ENCODE results near the gene IL1RAP.

Gene IL1RAP

DNA sequence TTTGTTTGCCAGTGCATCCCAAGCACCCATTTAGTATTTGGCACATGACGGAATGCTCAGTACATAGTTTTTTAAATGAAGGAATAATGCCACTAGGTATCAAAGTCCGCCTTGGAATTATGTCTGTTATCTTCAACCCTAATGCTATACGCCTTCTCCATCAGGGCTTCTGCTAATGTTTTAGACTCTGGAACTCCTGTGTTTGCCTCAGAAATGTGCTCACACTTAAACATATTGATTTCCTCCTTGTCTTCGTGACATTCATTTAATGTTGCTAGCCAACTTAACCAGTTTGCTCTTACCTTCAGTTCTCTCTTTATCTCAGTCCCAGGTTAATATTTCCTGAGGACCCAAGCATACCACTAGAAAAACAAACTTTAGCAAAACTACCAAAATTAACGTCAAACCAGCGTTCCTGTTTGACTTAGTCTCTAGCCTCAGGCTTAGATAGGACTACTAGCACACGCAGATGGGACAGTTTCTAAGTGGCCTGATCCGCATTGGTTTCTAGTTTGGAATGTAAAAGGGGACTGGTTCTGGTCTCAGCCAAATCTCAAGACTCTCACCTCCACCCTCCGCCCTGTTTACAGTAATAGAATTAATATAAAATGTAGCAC is 81.4 kb downstream of the IL1RAP start:
- TF ChIP-seq, protein P1, sequence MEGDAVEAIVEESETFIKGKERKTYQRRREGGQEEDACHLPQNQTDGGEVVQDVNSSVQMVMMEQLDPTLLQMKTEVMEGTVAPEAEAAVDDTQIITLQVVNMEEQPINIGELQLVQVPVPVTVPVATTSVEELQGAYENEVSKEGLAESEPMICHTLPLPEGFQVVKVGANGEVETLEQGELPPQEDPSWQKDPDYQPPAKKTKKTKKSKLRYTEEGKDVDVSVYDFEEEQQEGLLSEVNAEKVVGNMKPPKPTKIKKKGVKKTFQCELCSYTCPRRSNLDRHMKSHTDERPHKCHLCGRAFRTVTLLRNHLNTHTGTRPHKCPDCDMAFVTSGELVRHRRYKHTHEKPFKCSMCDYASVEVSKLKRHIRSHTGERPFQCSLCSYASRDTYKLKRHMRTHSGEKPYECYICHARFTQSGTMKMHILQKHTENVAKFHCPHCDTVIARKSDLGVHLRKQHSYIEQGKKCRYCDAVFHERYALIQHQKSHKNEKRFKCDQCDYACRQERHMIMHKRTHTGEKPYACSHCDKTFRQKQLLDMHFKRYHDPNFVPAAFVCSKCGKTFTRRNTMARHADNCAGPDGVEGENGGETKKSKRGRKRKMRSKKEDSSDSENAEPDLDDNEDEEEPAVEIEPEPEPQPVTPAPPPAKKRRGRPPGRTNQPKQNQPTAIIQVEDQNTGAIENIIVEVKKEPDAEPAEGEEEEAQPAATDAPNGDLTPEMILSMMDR (IDR thresholded peaks at IDR 0.05), result no peak
- DNase-seq (ENCODE audit: low spot score), result no peak
- no peak overlapping the region for H3K27ac ChIP-seq
- H3K4me3 ChIP-seq, result no peak overlapping the region

DNA sequence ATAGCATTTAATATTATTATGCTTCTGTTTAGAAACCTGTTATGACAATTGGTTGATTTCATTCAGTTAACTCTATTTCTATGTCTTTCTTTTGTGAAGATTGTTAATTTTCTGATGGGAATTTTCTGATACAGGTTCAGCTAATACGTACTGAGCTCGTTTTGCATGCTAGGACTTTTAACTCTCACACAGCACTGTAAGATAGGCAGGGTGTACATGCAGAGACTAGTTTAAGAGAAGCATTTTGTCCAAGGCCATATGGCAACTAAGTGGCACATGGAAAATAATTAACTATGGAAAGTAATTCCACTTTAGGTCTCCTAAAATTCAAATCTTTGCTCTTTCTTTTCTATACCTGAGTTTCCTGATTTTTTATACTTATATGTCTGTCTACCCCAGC is 81.9 kb downstream of the IL1RAP start:
- Histone ChIP-seq H3K4me3 (no peak overlapping the region), H3K27ac (no peak overlapping the region)
- DNase-seq (ENCODE audit: low spot score), result no peak
- TF ChIP-seq, protein P1 (IDR thresholded peaks at IDR 0.05), result no peak

DNA sequence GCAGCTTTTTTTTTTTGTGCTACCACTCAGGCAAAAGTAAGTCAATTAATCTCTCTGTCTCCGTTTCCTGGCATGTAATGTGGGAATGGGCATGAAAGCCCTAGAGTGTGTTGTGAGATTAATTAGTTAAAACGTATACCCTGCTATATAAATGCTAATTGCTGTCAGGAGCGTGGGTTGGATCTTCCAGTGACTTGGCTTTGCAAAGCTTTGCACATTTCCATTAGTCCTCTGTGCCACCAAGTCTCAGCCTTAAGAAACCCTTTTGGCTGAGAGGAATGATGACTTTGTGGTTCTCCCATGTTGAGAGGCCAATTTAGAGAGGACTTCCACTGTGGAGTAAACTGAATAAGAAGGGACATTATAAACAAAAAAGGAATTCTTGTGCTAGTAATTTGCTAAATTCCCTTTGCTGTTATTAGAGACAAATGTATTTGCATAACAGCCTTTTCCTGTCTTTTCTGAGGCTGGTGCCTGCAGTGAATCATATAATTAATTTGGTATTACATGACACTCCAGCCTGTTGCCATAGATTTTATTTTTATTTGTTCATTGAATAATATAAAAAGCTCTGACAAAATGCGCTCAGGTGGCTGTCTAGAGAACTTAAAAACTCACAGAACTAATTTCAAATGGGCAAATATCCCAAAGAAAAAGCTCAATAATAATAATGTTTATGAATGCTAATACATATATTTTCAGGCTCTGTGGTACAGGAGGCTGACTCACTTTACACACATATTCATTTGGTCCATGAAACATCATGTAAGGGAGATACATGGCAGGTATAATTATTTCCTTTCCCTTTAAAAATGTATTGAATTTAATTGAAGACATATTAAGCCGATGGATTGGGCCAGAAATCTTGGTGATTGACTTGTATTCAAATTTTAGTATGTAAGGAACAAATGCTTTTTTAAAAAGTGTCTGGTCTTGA is 82.7 kb downstream of the IL1RAP start:
- Histone ChIP-seq H3K4me3 (no peak overlapping the region), H3K27ac (no peak overlapping the region)
- TF ChIP-seq, protein P1 (IDR thresholded peaks at IDR 0.05), result no peak
- DNase-seq (ENCODE audit: low spot score), result no peak

DNA sequence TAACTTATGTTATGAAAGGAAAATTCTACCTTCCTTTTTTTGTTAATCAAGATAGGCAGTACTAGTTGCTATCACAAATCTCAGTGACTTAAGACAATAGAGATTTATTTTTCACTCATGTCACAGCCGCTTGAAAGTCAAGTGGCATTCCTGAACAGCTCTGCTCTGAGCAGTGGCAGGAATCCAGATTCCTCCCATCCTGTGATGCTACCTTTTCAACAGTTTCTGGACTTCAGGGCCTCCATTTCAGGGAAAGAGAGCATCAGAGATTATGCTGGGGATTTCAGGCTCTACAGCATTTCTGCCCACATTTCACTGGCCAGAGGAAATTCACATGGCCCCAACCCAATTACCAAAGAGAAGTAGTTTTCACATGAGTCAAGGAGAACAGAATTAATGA is 83.4 kb downstream of the IL1RAP start:
- DNase-seq (ENCODE audit: low spot score), result no peak
- TF ChIP-seq, protein P1 (IDR thresholded peaks at IDR 0.05), result no peak
- Histone ChIP-seq H3K27ac (no peak overlapping the region), H3K4me3 (no peak overlapping the region)

DNA sequence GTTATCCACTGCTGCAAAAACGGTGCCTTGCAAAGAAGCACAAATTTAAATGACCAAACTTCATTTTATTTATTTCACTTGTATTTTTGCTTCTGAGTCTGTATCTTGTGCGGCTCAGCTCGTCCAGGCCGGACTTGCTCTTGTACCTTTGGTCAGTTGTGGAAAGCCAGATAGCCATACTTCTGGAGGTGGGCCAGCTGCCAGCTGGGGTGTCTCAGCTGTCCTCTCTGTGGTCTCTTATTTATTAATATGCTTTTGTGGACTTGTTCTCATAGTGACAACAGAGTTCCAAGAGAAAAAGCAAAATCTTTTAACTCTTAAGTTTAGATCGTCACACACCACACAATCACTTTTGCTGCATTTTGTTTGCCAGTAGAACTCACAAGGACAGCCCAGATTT is 87.7 kb downstream of the IL1RAP start:
- no peak for DNase-seq (ENCODE audit: low spot score)
- Histone ChIP-seq H3K27ac (no peak overlapping the region), H3K4me3 (no peak overlapping the region)
- TF ChIP-seq, protein P1 (IDR thresholded peaks at IDR 0.05), result no peak

DNA sequence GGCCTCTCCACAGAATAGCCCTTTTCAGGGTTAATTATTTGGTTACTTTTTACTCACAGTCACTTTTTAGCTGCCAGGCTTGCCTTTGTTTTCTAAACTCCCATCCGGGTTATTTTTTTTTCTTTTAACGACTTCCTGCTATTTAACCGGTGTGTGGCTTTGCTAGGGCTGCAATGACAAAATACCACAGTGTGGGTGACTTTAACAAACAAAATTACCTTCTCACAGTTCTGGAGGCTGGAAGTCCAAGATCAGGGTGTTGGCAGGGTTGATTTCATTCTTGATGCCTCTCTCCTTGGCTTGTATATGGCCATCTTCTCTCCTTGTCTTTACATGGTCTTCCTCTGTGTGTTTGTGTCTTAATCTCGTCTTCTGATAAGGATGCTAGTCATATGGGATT is 91.5 kb downstream of the IL1RAP start:
- H3K4me3 ChIP-seq, result no peak overlapping the region
- TF ChIP-seq, protein P1 (IDR thresholded peaks at IDR 0.05), result no peak
- H3K27ac ChIP-seq, result no peak overlapping the region
- no peak for DNase-seq (ENCODE audit: low spot score)

DNA sequence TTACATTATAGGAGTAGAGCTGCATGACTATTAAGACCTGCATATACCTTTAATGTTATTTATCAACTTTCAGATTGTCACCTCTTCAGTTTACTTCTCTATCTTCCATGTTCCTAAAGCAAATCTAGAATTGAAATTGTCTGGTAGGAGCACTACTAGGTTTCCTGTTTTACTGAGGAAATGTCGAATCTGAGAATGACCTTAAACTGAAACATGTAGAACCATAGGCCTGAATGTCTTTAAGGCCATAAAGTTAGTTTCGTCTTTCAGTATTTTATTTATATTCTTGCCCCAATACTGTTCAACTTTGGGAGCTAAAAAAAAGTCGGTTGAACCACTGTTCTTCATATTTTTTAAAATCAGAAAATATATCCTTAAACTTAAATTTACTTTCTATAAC is 92.7 kb downstream of the IL1RAP start:
- Histone ChIP-seq H3K27ac (no peak overlapping the region), H3K4me3 (no peak overlapping the region)
- TF ChIP-seq, protein P1 (IDR thresholded peaks at IDR 0.05), result no peak
- DNase-seq (ENCODE audit: low spot score), result no peak
